ENCODE measurements around the gene UNG.

UNG gene

GRCh38 chr12:109092497-109093021, 4.8 kb upstream of the UNG start:
- DNase-seq, result no peak

- peak; percentile 64 for DNase-seq
These were observed 4.1 kb upstream of the UNG start, which contains the start of gene ALKBH2 for GRCh38 chr12:109093022-109093918. ALKBH2 (minus strand) TSS chr12:109093472; CDS start chr12:109092786, 686 bp downstream.

GRCh38 chr12:109097140-109097434, 310 bp upstream of the UNG start:
- no peak for DNase-seq

- no peak for DNase-seq
These were observed 797 bp downstream of the UNG start for GRCh38 chr12:109098183-109098604.

GRCh38 chr12:109098651-109099050, 1.3 kb downstream of the UNG start:
- no peak for DNase-seq

GRCh38 chr12:109099431-109100020, 2.1 kb downstream of the UNG start:
- no peak for DNase-seq

- DNase-seq, result no peak
These were observed 3.3 kb downstream of the UNG start for GRCh38 chr12:109100741-109101140.

GRCh38 chr12:109102491-109102890, 5.1 kb downstream of the UNG start:
- DNase-seq, result no peak

GRCh38 chr12:109105176-109105575, 7.8 kb downstream of the UNG start:
- DNase-seq, result no peak

GRCh38 chr12:109109746-109110350, 12.5 kb downstream of the UNG start:
- no peak for DNase-seq

- no peak for DNase-seq
These were observed 13.6 kb downstream of the UNG start for GRCh38 chr12:109110988-109111495.

GRCh38 chr12:109112720-109113465, 15.5 kb downstream of the UNG start:
- no peak for DNase-seq

GRCh38 chr12:109113661-109114321, 16.4 kb downstream of the UNG start:
- no peak for DNase-seq

GRCh38 chr12:109114644-109115043, 17.2 kb downstream of the UNG start:
- no peak for DNase-seq

GRCh38 chr12:109115404-109115757, 18.0 kb downstream of the UNG start:
- no peak for DNase-seq

- no peak for DNase-seq
These were observed 18.6 kb downstream of the UNG start, which contains the start of gene ACACB for GRCh38 chr12:109115758-109116610. ACACB (plus strand) TSS chr12:109116587; CDS start chr12:109139406, 22,819 bp downstream.

GRCh38 chr12:109116611-109116949, 19.2 kb downstream of the UNG start:
- no peak for DNase-seq

- no peak for DNase-seq
These were observed 22.7 kb downstream of the UNG start for GRCh38 chr12:109120095-109120494.

GRCh38 chr12:109120557-109120956, 23.2 kb downstream of the UNG start:
- no peak for DNase-seq

- no peak for DNase-seq
These were observed 24.0 kb downstream of the UNG start for GRCh38 chr12:109121346-109121880.
